Activated B cell treated with CpG ODN at 0.5 μM for 24 hours (primary cell): Measurements from ENCODE around the gene WWOX. TPM values are rescaled to one million over a fixed set of nuclear protein-coding genes. Genes with fewer than 3 reads are reported as not detected.

Experiments
- ATAC-seq: fragments of 200-7000 bp; cut with Tn5 transposase; one replicate; pipeline ENCODE4 v1.10.0; 2021; ENCODE audit warnings: low read depth, mild to moderate bottlenecking, moderate library complexity
- CTCF ChIA-PET: fragments of 350-600 bp; sonication (Branson Sonifier 250); formaldehyde crosslinking; loops from one replicate; lab custom pipeline; 2021; ENCODE audit warnings: antibody characterized with exemption; lab: Charles Lee
- POLR2A ChIA-PET: fragments of 350-600 bp; sonication (Branson Sonifier 250); formaldehyde crosslinking; loops from one replicate; lab custom pipeline; 2021; ENCODE audit warnings: antibody characterized with exemption; lab: Charles Lee
- DNase-seq: peaks from one replicate; pipeline ENCODE4 v3.0.0; 2022
- H3K27ac Mint-ChIP-seq: one replicate; pipeline ENCODE4 v1.8.0; 2020; ENCODE audit warnings: mixed read lengths
- H3K27me3 Mint-ChIP-seq: one replicate; pipeline ENCODE4 v1.8.0; 2021; ENCODE audit warnings: mixed read lengths
- H3K36me3 Mint-ChIP-seq: one replicate; pipeline ENCODE4 v1.8.0; 2021; ENCODE audit warnings: low read depth, mixed read lengths
- H3K4me1 Mint-ChIP-seq: one replicate; pipeline ENCODE4 v1.8.0; 2021; ENCODE audit warnings: mixed read lengths
- H3K4me3 Mint-ChIP-seq: one replicate; pipeline ENCODE4 v1.8.0; 2020; ENCODE audit warnings: mild to moderate bottlenecking, mixed read lengths
- H3K9me3 Mint-ChIP-seq: one replicate; pipeline ENCODE4 v1.8.0; 2020; ENCODE audit warnings: mixed read lengths
- CTCF ChIP-seq: fragments of 200-600 bp; IDR thresholded peaks from one replicate; pipeline ENCODE4 v1.8.0; 2022; ENCODE audit warnings: antibody characterized with exemption, mild to moderate bottlenecking
- intact Hi-C: fragments of 100-400 bp; cut with micrococcal nuclease; formaldehyde crosslinking; loops from one replicate; pipeline ENCODE4 v1.15.1; 2024
- total RNA-seq: library from RNA; stranded (reverse); gene quantifications from 2 replicates; pipeline ENCODE4 v1.2.3, GENCODE V29; 2022

The WWOX gene
- total RNA-seq, 1 donor from 2014 or later, result 22.6 TPM

- Mint-ChIP-seq H3K9me3 (no peaks in the 10 kb centered on the region), H3K36me3 (peaks cover 5% of the 10 kb centered on the region), H3K4me1 (no peaks in the 10 kb centered on the region), H3K4me3 (no peak overlapping the region), H3K27ac (no peak overlapping the region), H3K27me3 (no peaks in the 10 kb centered on the region)
- ChIA-PET CTCF (interaction anchor here (1.2 to 2.0 kb wide), 3 partner anchors 12 to 42 kb away, joined by 3 to 5 read pairs (median 3); no protein-coding TSS in a partner anchor), POLR2A (no interaction called here)
- intact Hi-C loops, result loop anchor here (10.0 kb wide), 1 partner anchor 314 kb away; no protein-coding TSS in a partner anchor
- no peak for ATAC-seq
- no peak for DNase-seq
- no peak for TF ChIP-seq CTCF
Measured at GRCh38 chr16:78438632-78439031, 339.2 kb downstream of the WWOX start.

- ATAC-seq, result no peak
- ChIA-PET CTCF (interaction anchor here (0.6 to 1.5 kb wide), 2 partner anchors 41 to 75 kb away, joined by 3 read pairs; no protein-coding TSS in a partner anchor), POLR2A (no interaction called here)
- H3K4me3 Mint-ChIP-seq, result no peak overlapping the region
- H3K4me1 Mint-ChIP-seq, result no peaks in the 10 kb centered on the region
- no peak for DNase-seq
- H3K27ac Mint-ChIP-seq, result no peak overlapping the region
- intact Hi-C loops, result loop anchor here (10.0 kb wide), 1 partner anchor 315 kb away; no protein-coding TSS in a partner anchor
- H3K9me3 Mint-ChIP-seq, result no peaks in the 10 kb centered on the region
- no peak for TF ChIP-seq CTCF
- H3K27me3 Mint-ChIP-seq, result no peaks in the 10 kb centered on the region
- H3K36me3 Mint-ChIP-seq, result no peaks in the 10 kb centered on the region
Measured at GRCh38 chr16:78439646-78440045, 340.2 kb downstream of the WWOX start.

GRCh38 chr16:78441298-78441697 lies 341.8 kb downstream of the WWOX start:
- no peak overlapping the region for H3K4me3 Mint-ChIP-seq
- ChIA-PET CTCF (no interaction called here), POLR2A (no interaction called here)
- TF ChIP-seq CTCF, result no peak
- H3K27ac Mint-ChIP-seq, result no peak overlapping the region
- H3K4me1 Mint-ChIP-seq, result no peaks in the 10 kb centered on the region
- ATAC-seq (no peak), DNase-seq (no peak)
- no peaks in the 10 kb centered on the region for H3K9me3 Mint-ChIP-seq
- H3K36me3 Mint-ChIP-seq, result no peaks in the 10 kb centered on the region
- intact Hi-C loops, result no loop called here
- no peaks in the 10 kb centered on the region for H3K27me3 Mint-ChIP-seq

- ChIA-PET POLR2A (no interaction called here), CTCF (no interaction called here)
- intact Hi-C loops, result no loop called here
Measured at GRCh38 chr16:78443542-78444364, 344.3 kb downstream of the WWOX start.

More at GRCh38 chr16:78443542-78444364, 344.3 kb downstream of the WWOX start:
- no peak for ATAC-seq
- no peak for DNase-seq
- TF ChIP-seq CTCF, result no peak
- H3K4me1 Mint-ChIP-seq, result no peaks in the 10 kb centered on the region
- H3K9me3 Mint-ChIP-seq, result no peaks in the 10 kb centered on the region
- H3K4me3 Mint-ChIP-seq, result no peak overlapping the region
- H3K27me3 Mint-ChIP-seq, result no peaks in the 10 kb centered on the region
- H3K27ac Mint-ChIP-seq, result no peak overlapping the region
- H3K36me3 Mint-ChIP-seq, result no peaks in the 10 kb centered on the region
